ENCODE results near the gene UBE2G2. TPM values are rescaled to one million over a fixed set of nuclear protein-coding genes. Genes with fewer than 3 reads are reported as not detected.

The UBE2G2 gene
- polyA plus RNA-seq, 1 donor (not counting 4 experiments of a cell fraction or from before 2014, with no cell fraction given) = 106 TPM

- no peaks in the 10 kb centered on the region for H4K20me1 ChIP-seq (ENCODE audit: control insufficient read depth, extremely low read depth, insufficient read depth, low read length)
- H3K9ac ChIP-seq (ENCODE audit: control insufficient read depth, extremely low read depth, insufficient read depth, low read length) = no peak overlapping the region
- H3K4me1 ChIP-seq (ENCODE audit: control insufficient read depth, extremely low read depth, insufficient read depth, low read length) = peaks cover 14% of the 10 kb centered on the region
- H3K79me2 ChIP-seq (ENCODE audit: control insufficient read depth, insufficient read depth, low read length) = no peaks in the 10 kb centered on the region
- no peaks in the 10 kb centered on the region for H3K9me1 ChIP-seq (ENCODE audit: control insufficient read depth, extremely low read depth, insufficient read depth, low read length)
- dilution Hi-C loops (cut with MboI; ENCODE audit: extremely low pct_ligation_motif_present, low sequenced_read_pairs) = no loop called here
- no peaks in the 10 kb centered on the region for H3K27me3 ChIP-seq (ENCODE audit: control insufficient read depth, extremely low read depth, insufficient read depth, low read length)
- no peaks in the 10 kb centered on the region for H3K9me3 ChIP-seq (ENCODE audit: control insufficient read depth, low read depth, low read length)
- H3K27ac ChIP-seq (ENCODE audit: control insufficient read depth, insufficient read depth, low read length) = no peak overlapping the region
- no peaks in the 10 kb centered on the region for H3K36me3 ChIP-seq (ENCODE audit: control insufficient read depth in 2 of 2, extremely low read depth in 1 of 2, insufficient read depth in 2 of 2, low read length in 2 of 2)
- no peak overlapping the region for H3K4me2 ChIP-seq (ENCODE audit: control insufficient read depth, extremely low read depth, insufficient read depth, low read depth, low read length)
- DNase-seq (ENCODE audit: low read depth, low spot score) (no peak), FAIRE-seq (no peak)
- H2AFZ ChIP-seq (ENCODE audit: control insufficient read depth, low read length) = no peak overlapping the region
- TF ChIP-seq EZH2 (IDR thresholded peaks at IDR 0.05; ENCODE audit: low read length) (no peak), CTCF (optimal IDR thresholded peaks at IDR 0.05 in 1 of 3, IDR thresholded peaks at IDR 0.05 in 1 of 3, conservative IDR thresholded peaks at IDR 0.05 in 1 of 3; ENCODE audit: extremely low read depth in 1 of 3, insufficient read depth in 2 of 3, low read length in 3 of 3) (no peak)
- H3K4me3 ChIP-seq (ENCODE audit: control insufficient read depth in 2 of 3, extremely low read depth in 1 of 3, insufficient read depth in 2 of 3, low read depth in 1 of 3, low read length in 3 of 3) = no peak overlapping the region
Measured at GRCh38 chr21:44758141-44758561, 43.5 kb downstream of the UBE2G2 start.

GRCh38 chr21:44757731-44758130 lies 43.9 kb downstream of the UBE2G2 start:
- no peaks in the 10 kb centered on the region for H3K9me3 ChIP-seq (ENCODE audit: control insufficient read depth, low read depth, low read length)
- no peaks in the 10 kb centered on the region for H4K20me1 ChIP-seq (ENCODE audit: control insufficient read depth, extremely low read depth, insufficient read depth, low read length)
- no peak overlapping the region for H3K27ac ChIP-seq (ENCODE audit: control insufficient read depth, insufficient read depth, low read length)
- no peaks in the 10 kb centered on the region for H3K27me3 ChIP-seq (ENCODE audit: control insufficient read depth, extremely low read depth, insufficient read depth, low read length)
- H3K4me2 ChIP-seq (ENCODE audit: control insufficient read depth, extremely low read depth, insufficient read depth, low read depth, low read length) = no peak overlapping the region
- H3K4me3 ChIP-seq (ENCODE audit: control insufficient read depth in 2 of 3, extremely low read depth in 1 of 3, insufficient read depth in 2 of 3, low read depth in 1 of 3, low read length in 3 of 3) = no peak overlapping the region
- H3K79me2 ChIP-seq (ENCODE audit: control insufficient read depth, insufficient read depth, low read length) = no peaks in the 10 kb centered on the region
- no peak for FAIRE-seq
- H3K9me1 ChIP-seq (ENCODE audit: control insufficient read depth, extremely low read depth, insufficient read depth, low read length) = no peaks in the 10 kb centered on the region
- DNase-seq (ENCODE audit: low read depth, low spot score) = no peak
- H3K36me3 ChIP-seq (ENCODE audit: control insufficient read depth in 2 of 2, extremely low read depth in 1 of 2, insufficient read depth in 2 of 2, low read length in 2 of 2) = no peaks in the 10 kb centered on the region
- TF ChIP-seq EZH2 (IDR thresholded peaks at IDR 0.05; ENCODE audit: low read length) (no peak), CTCF (optimal IDR thresholded peaks at IDR 0.05 in 1 of 3, IDR thresholded peaks at IDR 0.05 in 1 of 3, conservative IDR thresholded peaks at IDR 0.05 in 1 of 3; ENCODE audit: extremely low read depth in 1 of 3, insufficient read depth in 2 of 3, low read length in 3 of 3) (no peak)
- H2AFZ ChIP-seq (ENCODE audit: control insufficient read depth, low read length) = no peak overlapping the region
- peaks cover 17% of the 10 kb centered on the region for H3K4me1 ChIP-seq (ENCODE audit: control insufficient read depth, extremely low read depth, insufficient read depth, low read length)
- no peak overlapping the region for H3K9ac ChIP-seq (ENCODE audit: control insufficient read depth, extremely low read depth, insufficient read depth, low read length)
- dilution Hi-C loops (cut with MboI; ENCODE audit: extremely low pct_ligation_motif_present, low sequenced_read_pairs) = no loop called here
